ENCODE results near the gene ARHGAP23. TPM values are rescaled to one million over a fixed set of nuclear protein-coding genes. Genes with fewer than 3 reads are reported as not detected.

The ARHGAP23 gene
- total RNA-seq, 1 donor from 2014 or later = 177 TPM

DNA sequence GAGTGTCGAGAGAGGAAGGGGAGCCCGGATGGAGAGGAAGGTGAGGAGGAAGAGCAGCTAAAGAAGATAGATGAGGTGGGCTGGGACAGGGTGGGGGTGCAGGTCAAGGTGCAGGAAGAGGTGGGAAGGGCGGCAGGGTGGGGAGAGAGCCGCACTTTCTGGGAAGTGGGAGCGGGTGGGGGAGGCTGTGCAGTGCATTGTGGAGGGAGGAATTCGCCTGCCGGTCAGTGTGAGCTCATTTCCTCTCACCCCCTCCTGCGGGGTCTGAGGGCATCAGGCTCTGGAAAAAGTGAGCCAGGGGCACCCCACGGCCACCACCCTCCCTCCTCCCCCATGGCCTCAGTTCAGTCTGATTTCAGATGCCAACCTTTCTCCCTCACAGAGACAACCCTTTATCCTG, 2.5 kb upstream of the ARHGAP23 start:
- no peaks in the 10 kb centered on the region for H3K27me3 Mint-ChIP-seq (ENCODE audit: unreplicated experiment)
- peak overlapping the region; percentile 19 for H3K4me3 Mint-ChIP-seq (ENCODE audit: unreplicated experiment)
- no peaks in the 10 kb centered on the region for H3K36me3 Mint-ChIP-seq (ENCODE audit: unreplicated experiment)
- no peaks in the 10 kb centered on the region for H3K9me3 Mint-ChIP-seq (ENCODE audit: unreplicated experiment)
- TF ChIP-seq, protein P1, sequence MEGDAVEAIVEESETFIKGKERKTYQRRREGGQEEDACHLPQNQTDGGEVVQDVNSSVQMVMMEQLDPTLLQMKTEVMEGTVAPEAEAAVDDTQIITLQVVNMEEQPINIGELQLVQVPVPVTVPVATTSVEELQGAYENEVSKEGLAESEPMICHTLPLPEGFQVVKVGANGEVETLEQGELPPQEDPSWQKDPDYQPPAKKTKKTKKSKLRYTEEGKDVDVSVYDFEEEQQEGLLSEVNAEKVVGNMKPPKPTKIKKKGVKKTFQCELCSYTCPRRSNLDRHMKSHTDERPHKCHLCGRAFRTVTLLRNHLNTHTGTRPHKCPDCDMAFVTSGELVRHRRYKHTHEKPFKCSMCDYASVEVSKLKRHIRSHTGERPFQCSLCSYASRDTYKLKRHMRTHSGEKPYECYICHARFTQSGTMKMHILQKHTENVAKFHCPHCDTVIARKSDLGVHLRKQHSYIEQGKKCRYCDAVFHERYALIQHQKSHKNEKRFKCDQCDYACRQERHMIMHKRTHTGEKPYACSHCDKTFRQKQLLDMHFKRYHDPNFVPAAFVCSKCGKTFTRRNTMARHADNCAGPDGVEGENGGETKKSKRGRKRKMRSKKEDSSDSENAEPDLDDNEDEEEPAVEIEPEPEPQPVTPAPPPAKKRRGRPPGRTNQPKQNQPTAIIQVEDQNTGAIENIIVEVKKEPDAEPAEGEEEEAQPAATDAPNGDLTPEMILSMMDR (IDR thresholded peaks at IDR 0.05) = no peak
- peak overlapping the region; percentile 78 for H3K27ac Mint-ChIP-seq (ENCODE audit: unreplicated experiment)
- DNase-seq (ENCODE audit: extremely low spot score, unreplicated experiment) = no peak
- H3K4me1 Mint-ChIP-seq (ENCODE audit: unreplicated experiment) = peaks cover 83% of the 10 kb centered on the region

DNA sequence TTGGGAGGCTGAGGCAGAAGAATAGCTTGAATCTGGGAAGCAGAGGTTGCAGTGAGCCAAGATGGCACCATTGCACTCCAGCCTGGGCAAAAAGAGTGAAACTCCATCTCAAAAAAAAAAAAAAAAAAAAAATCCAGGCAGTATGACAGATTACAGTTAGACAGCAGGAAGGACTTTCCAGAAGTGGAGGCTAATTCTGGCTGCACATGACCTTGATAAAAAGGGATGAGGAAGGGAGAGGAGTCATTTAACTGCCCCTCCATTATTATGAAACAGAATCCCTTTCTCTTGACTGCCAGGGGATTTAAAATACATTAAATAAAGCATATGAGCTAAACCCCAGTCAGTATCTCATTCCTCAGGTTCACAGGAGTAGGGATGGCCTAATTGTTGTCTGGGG, 1.8 kb upstream of the ARHGAP23 start:
- no peaks in the 10 kb centered on the region for H3K9me3 Mint-ChIP-seq (ENCODE audit: unreplicated experiment)

DNA sequence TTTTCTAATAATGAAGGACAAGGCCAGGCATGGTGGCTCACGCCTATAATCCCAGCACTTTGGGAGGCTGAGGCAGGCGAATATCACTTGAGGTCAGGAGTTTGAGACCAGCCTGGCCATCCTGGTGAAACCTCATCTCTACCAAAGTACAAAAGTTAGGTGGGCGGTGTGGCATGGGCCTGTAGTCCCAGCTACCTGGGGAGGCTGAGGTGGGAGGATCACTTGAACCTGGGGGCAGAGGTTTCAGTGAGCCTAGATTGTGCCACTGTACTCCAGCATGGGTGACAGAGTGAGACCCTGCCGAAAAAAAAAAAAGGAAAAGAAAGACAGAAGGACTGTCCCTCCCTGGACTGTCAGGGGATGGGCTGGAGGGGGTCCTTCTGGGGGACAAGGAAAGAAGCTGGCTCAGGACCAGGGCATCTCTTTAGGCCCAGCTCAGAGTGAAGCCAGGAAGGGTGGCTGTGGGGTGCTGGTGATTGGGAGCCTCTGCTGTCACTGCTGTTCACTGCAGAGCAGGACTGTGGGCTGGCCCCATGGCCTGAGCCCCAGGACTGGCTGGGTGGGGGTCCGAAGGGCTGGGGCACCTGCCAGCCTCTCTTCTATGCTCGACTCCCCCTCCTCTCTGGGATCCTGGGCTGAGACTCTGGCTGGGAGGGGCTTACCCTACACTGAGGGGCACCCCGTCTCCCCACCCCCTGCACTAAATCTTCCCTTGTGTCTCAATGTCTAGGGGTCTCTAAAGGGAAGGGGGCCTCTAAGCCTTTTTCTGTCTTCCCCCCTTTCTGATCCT, 909 bp upstream of the ARHGAP23 start:
- Mint-ChIP-seq H3K27me3 (ENCODE audit: unreplicated experiment) (no peaks in the 10 kb centered on the region), H3K4me1 (ENCODE audit: unreplicated experiment) (peaks cover 78% of the 10 kb centered on the region), H3K4me3 (ENCODE audit: unreplicated experiment) (peak overlapping the region; percentile 81), H3K36me3 (ENCODE audit: unreplicated experiment) (no peaks in the 10 kb centered on the region), H3K27ac (ENCODE audit: unreplicated experiment) (peak overlapping the region; percentile 89), H3K9me3 (ENCODE audit: unreplicated experiment) (no peaks in the 10 kb centered on the region)
- TF ChIP-seq, protein P1 (IDR thresholded peaks at IDR 0.05) = no peak
- no peak for DNase-seq (ENCODE audit: extremely low spot score, unreplicated experiment)

More for the DNA sequence above, 1.8 kb upstream of the ARHGAP23 start:
- Mint-ChIP-seq H3K4me1 (ENCODE audit: unreplicated experiment) (peaks cover 82% of the 10 kb centered on the region), H3K27me3 (ENCODE audit: unreplicated experiment) (no peaks in the 10 kb centered on the region), H3K27ac (ENCODE audit: unreplicated experiment) (peak overlapping the region; percentile 78), H3K36me3 (ENCODE audit: unreplicated experiment) (no peaks in the 10 kb centered on the region), H3K4me3 (ENCODE audit: unreplicated experiment) (no peak overlapping the region)
- no peak for DNase-seq (ENCODE audit: extremely low spot score, unreplicated experiment)
- TF ChIP-seq, protein P1 (IDR thresholded peaks at IDR 0.05) = no peak

DNA sequence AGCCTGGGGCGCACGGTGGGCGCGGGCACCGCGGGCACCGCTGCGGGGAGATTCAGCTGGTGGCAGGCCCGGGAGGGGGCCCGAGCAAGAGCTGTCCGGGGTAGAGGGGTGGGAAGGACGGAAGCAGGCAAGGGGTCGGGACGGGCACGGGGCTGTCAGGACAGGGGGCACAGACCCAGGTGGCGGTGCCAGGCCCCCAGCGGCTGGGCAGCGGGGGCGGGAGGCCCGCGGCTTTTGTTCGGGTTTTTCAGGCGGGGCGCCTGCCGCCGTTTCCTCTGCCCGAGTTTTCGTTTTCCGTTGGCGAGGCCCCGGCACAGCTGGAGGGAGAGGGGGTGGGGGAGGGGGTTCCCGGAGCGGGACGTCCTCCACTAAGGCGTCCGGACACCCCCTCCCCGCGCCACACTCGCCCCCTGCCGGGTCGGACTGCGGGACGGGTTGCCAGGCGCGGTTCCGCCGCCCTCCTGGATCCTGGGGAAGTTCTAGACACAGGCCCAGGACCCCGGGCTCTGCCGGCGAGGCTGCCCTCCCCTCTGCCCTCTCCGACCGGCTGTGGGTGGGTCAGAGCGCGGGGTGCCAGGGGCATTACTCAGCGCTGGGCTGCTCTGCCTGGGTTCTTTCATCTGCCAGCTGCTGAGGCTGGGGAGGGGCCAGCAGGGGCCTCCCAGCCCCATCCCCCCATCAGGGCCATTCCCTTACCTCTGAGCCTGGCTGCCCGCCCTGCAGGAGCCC, 543 bp downstream of the ARHGAP23 start:
- TF ChIP-seq, protein P1 (IDR thresholded peaks at IDR 0.05) = no peak
- no peaks in the 10 kb centered on the region for H3K9me3 Mint-ChIP-seq (ENCODE audit: unreplicated experiment)
- DNase-seq (ENCODE audit: extremely low spot score, unreplicated experiment) = no peak
- no peaks in the 10 kb centered on the region for H3K36me3 Mint-ChIP-seq (ENCODE audit: unreplicated experiment)
- peaks cover 72% of the 10 kb centered on the region for H3K4me1 Mint-ChIP-seq (ENCODE audit: unreplicated experiment)
- peak overlapping the region; percentile 81 for H3K27ac Mint-ChIP-seq (ENCODE audit: unreplicated experiment)
- no peaks in the 10 kb centered on the region for H3K27me3 Mint-ChIP-seq (ENCODE audit: unreplicated experiment)
- peak overlapping the region; percentile 69 for H3K4me3 Mint-ChIP-seq (ENCODE audit: unreplicated experiment)

DNA sequence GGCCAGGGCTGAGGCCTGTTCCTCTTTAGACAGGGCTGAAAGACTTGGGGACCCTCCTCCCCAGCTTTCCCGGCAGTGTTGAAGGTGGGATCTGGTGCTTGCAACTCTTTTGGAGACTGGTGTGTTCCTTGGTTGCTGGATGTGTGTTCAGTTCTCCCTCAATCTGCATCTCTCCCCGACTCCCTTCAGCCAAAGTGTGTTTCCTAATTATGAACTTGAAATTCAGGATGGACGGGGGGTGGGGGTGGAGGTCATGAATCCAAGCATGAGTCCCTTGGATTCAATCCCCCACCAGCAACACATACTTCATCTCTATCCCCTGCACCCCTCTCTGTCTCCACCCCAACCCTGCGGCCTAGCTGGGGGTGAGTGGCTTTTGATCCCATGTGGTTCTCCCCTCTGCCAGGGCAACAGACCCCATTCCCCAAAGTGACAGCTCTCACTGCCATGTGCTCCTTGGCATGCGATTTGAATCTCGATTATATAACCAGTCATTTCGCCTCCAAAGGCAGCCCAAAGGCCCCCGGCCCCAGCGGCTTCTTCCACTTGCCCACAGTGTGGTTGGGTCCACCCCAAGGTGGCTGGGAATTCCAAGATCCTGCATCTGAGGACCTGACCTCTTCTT, 1.3 kb downstream of the ARHGAP23 start:
- no peaks in the 10 kb centered on the region for H3K36me3 Mint-ChIP-seq (ENCODE audit: unreplicated experiment)
- no peaks in the 10 kb centered on the region for H3K9me3 Mint-ChIP-seq (ENCODE audit: unreplicated experiment)
- H3K27me3 Mint-ChIP-seq (ENCODE audit: unreplicated experiment) = no peaks in the 10 kb centered on the region
- H3K4me1 Mint-ChIP-seq (ENCODE audit: unreplicated experiment) = peaks cover 72% of the 10 kb centered on the region
- DNase-seq (ENCODE audit: extremely low spot score, unreplicated experiment) = no peak
- peak overlapping the region; percentile 69 for H3K4me3 Mint-ChIP-seq (ENCODE audit: unreplicated experiment)
- TF ChIP-seq, protein P1 (IDR thresholded peaks at IDR 0.05) = no peak
- peak overlapping the region; percentile 81 for H3K27ac Mint-ChIP-seq (ENCODE audit: unreplicated experiment)

Measured in osteocyte (in vitro differentiated cells).